Retinal pigment epithelial cell (primary cell): ENCODE data around the gene MTPN.

Experiments used
- DNase-seq: peaks from one replicate; pipeline ENCODE4 v3.0.0-alpha.2; 2010; ENCODE audit warnings: low read depth
- H3K4me3 ChIP-seq: 2 replicates; pipeline ENCODE4 v1.5.1; 2011; ENCODE audit warnings: mild to moderate bottlenecking, low read length, control low read depth, moderate library complexity
- CTCF ChIP-seq: conservative IDR thresholded peaks from 2 replicates; pipeline ENCODE4 v1.5.1; 2011; ENCODE audit warnings: low read depth, low read length, control low read depth, inconsistent platforms

MTPN gene

DNA sequence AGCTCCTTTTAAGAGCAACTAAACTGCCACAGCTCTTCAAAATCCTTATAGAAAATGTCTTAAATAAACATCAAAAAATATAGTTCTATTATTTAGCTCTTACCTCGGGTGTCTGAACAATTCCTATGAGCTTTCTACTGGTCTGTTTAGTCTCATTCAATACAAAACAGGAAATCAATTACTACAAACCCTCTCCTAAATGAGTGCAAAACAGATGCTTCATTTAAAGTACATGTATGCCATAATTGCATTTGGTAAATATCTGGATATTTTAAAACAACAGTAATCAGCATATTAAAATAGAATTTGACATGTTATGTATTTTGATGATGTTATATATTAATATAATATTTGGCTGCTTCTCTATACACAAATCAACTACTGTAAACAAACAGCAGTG lies 38.5 kb upstream of the MTPN start:
- H3K4me3 ChIP-seq: no peak overlapping the region
- no peak for TF ChIP-seq CTCF
- no peak for DNase-seq

DNA sequence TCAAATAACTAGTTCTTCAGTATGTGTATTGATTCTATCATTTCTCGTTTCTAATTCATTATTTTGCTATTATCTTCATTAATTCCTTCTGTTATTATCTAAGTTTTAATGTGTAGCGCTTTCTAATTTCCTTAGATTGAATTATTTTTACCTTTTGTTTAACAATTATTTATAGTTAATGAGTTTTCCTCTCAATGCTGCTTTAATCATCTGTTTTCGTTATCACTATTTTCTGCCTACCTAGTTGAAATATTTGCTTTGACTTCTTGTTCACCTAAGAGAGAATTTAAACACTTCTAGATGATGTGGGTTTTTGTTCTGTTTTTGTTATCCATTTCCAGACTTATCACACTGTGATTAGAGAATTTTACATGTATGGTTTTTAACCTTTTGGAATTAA lies 37.5 kb upstream of the MTPN start:
- TF ChIP-seq CTCF: no peak
- no peak overlapping the region for H3K4me3 ChIP-seq
- no peak for DNase-seq

- H3K4me3 ChIP-seq: no peak overlapping the region
- no peak for DNase-seq
- no peak for TF ChIP-seq CTCF
Measured at GRCh38 chr7:136012238-136012637, 35.1 kb upstream of the MTPN start.

DNA sequence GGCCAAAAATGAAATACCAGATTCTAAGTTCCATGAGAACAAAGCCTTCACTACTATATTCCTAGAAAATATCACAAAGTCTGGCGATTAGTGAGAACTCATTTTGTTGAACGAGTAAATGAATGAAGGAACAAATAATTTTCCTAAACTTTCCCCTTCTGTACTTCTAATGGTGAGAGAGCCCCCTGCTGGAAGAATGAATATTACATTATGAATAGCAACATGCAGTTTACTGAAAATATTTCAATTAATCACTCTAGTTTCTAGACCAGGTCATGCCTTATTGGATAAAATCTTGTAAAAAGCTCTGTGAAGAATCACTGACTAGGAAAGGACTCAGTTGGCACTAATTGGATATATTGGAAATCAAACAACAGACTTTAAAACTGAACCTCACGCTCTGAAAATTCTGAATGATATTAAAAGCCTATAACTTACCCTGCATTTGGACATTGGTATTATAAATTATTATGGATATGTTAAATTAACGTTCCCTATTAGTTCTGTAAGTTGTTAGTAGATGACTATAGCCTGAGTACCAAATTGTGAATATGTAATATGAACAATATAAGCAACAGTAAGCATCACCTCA lies 32.4 kb upstream of the MTPN start:
- DNase-seq: no peak
- TF ChIP-seq CTCF: peak; percentile 56
- H3K4me3 ChIP-seq: no peak overlapping the region

- no peak overlapping the region for H3K4me3 ChIP-seq
Measured at GRCh38 chr7:136006208-136006607, 29.0 kb upstream of the MTPN start.

GRCh38 chr7:136004083-136004482 lies 26.9 kb upstream of the MTPN start:
- DNase-seq: no peak
- TF ChIP-seq CTCF: no peak

More at GRCh38 chr7:136006208-136006607, 29.0 kb upstream of the MTPN start:
- TF ChIP-seq CTCF: no peak
- no peak for DNase-seq

GRCh38 chr7:136002802-136003201 lies 25.6 kb upstream of the MTPN start:
- no peak for TF ChIP-seq CTCF
- no peak for DNase-seq
- H3K4me3 ChIP-seq: no peak overlapping the region

More at GRCh38 chr7:136004083-136004482, 26.9 kb upstream of the MTPN start:
- H3K4me3 ChIP-seq: no peak overlapping the region
